ENCODE data around the gene APOL3. TPM values are rescaled to one million over a fixed set of nuclear protein-coding genes. Genes with fewer than 3 reads are reported as not detected.
A peak's percentile ranks its signal among the peaks of the same experiment; 100 is the strongest.
"Not testable (repeated sequence)": the region's sequence is repeated elsewhere in the genome, so short reads cannot be mapped to it uniquely, and the experiment has no call there.

APOL3 gene
- total RNA-seq, 1 experiment from 2014 or later = not detected

DNA sequence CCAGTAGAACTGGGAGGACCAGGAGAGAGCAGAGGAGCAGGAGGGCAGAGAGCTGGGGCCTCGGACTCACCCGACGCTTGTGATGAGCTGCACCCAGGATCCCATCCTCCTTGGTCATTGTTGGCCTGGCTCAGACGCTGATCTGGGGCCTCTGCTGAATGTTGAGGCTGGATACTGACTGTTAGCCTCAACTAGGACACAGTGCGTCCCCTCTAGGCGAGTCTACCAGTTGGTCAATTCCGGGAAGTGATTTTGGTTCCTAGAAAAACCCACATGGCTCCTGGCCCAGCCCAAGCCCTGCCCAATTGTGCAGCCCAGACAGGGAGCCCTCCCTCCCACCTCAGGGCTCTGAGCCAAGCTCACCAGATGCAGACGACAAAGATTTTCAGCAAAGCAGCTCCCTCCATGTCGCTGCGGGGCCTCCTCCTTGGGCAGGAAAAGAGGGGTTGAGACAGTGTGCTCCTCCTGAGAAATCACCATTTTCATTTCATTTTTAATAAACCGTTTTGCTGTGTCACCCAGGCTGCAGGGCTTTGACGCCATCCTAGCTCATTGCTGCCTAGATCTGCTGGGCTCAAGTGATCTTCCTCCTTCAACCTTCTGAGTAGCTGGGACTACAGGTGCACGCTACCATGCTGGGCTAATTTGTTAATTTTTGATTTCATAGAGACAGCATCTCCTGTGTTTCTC is 41.2 kb upstream of the APOL3 start, which contains the start of gene APOL4:
Gene APOL4 (minus strand): TSS at position 180 of the 690 bp plus-strand sequence. CDS start 75 bp downstream, at position 105.
- CTCF ChIA-PET = interaction anchor here (0.6 to 1.4 kb wide), 2 partner anchors 37 to 425 kb away, joined by 3 to 6 read pairs; partner anchors contain the start of gene APOL2
- Histone ChIP-seq H3K27ac (ENCODE audit: low read depth, low read length, poor library complexity, severe bottlenecking) (peak within 1 kb of the TSS; percentile 30), H3K4me1 (ENCODE audit: insufficient read depth, low read length, poor library complexity, severe bottlenecking) (peaks cover 26% of the 10 kb centered on the region), H3K27me3 (replicated peaks; ENCODE audit: insufficient read depth, low read depth, low read length, poor library complexity) (no peaks in the 10 kb centered on the region), H3K9me3 (ENCODE audit: low read depth, low read length, poor library complexity, severe bottlenecking) (no peaks in the 10 kb centered on the region), H3K36me3 (ENCODE audit: insufficient read depth, low read length, poor library complexity, severe bottlenecking) (no peaks in the 10 kb centered on the region), H3K4me3 (ENCODE audit: low read depth, low read length, poor library complexity, severe bottlenecking) (no peak within 1 kb of the TSS)
- no peak for TF ChIP-seq EZH2 (IDR thresholded peaks at IDR 0.05; ENCODE audit: borderline replicate concordance, low read depth, low read length, poor library complexity, severe bottlenecking)
- TF ChIP-seq, protein P1, sequence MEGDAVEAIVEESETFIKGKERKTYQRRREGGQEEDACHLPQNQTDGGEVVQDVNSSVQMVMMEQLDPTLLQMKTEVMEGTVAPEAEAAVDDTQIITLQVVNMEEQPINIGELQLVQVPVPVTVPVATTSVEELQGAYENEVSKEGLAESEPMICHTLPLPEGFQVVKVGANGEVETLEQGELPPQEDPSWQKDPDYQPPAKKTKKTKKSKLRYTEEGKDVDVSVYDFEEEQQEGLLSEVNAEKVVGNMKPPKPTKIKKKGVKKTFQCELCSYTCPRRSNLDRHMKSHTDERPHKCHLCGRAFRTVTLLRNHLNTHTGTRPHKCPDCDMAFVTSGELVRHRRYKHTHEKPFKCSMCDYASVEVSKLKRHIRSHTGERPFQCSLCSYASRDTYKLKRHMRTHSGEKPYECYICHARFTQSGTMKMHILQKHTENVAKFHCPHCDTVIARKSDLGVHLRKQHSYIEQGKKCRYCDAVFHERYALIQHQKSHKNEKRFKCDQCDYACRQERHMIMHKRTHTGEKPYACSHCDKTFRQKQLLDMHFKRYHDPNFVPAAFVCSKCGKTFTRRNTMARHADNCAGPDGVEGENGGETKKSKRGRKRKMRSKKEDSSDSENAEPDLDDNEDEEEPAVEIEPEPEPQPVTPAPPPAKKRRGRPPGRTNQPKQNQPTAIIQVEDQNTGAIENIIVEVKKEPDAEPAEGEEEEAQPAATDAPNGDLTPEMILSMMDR (conservative IDR thresholded peaks at IDR 0.05; ENCODE audit: low read depth, low read length) = no peak
- peak; percentile 42 for DNase-seq (ENCODE audit: low spot score)
- BruUV-seq (replicated peaks) = no TSS peak
- intact Hi-C loops (cut with micrococcal nuclease; ENCODE audit: unreplicated experiment) = no loop called here
- POLR2A ChIA-PET (ENCODE audit: low non-redundant PET) = no interaction called here

DNA sequence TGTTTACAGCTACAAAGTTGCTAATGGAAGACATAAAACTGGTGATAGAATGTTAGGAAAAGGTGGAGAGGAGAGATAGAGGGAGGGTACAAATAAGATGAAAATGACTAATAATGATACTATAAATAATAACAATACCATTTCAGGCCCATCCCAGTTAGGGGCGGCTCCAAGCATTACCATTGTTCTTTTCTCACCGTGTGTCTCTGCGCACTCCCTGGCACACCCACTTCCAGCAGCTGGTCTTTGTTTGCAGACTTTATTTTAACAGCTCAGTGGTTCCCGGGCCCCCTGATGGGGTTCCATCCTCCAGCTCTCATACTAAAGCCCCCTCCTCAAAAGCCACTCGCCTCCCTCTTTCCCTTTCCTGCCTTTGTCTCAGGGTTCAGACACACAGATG is 40.5 kb upstream of the APOL3 start:
- peaks cover 34% of the 10 kb centered on the region for H3K4me1 ChIP-seq (ENCODE audit: insufficient read depth, low read length, poor library complexity, severe bottlenecking)
- H3K36me3 ChIP-seq (ENCODE audit: insufficient read depth, low read length, poor library complexity, severe bottlenecking); H3K4me3 ChIP-seq (ENCODE audit: low read depth, low read length, poor library complexity, severe bottlenecking); H3K27ac ChIP-seq (ENCODE audit: low read depth, low read length, poor library complexity, severe bottlenecking); intact Hi-C loops (cut with micrococcal nuclease; ENCODE audit: unreplicated experiment); H3K27me3 ChIP-seq (replicated peaks; ENCODE audit: insufficient read depth, low read depth, low read length, poor library complexity); DNase-seq (ENCODE audit: low spot score); CTCF ChIA-PET; POLR2A ChIA-PET (ENCODE audit: low non-redundant PET); H3K9me3 ChIP-seq (ENCODE audit: low read depth, low read length, poor library complexity, severe bottlenecking); BruUV-seq (replicated peaks): not testable (repeated sequence)

DNA sequence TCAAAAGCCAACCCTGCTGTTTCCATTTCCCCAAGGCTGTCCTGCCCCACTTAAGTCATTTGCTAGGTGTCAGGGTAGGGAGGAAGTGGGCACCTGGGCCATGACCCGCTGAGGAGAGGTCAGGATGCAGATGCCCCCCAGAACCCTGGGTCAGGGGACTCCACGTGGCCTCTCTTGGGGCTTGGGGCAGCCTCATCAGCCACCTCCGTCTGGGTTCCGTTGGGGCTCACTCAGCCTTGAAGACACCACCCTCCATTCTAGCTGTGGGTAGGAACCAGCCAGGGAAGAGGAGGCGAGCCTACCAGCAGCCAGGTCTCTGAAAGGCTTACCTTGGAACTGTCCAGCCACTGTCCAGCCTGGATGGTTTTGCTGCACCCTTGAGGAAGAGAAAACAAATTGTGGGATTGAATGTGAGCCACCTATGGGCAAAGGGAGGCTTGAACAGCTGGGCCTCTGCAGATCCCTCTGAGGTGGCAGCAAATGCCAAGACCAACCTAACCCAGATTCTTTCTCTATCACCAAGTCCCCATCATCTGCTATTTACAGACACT is 38.5 kb upstream of the APOL3 start:
- ChIA-PET CTCF (no interaction called here), POLR2A (ENCODE audit: low non-redundant PET) (no interaction called here)
- H3K9me3 ChIP-seq (ENCODE audit: low read depth, low read length, poor library complexity, severe bottlenecking) = no peaks in the 10 kb centered on the region
- DNase-seq (ENCODE audit: low spot score) = no peak
- TF ChIP-seq, protein P1 (conservative IDR thresholded peaks at IDR 0.05; ENCODE audit: low read depth, low read length) = no peak
- TF ChIP-seq EZH2 (IDR thresholded peaks at IDR 0.05; ENCODE audit: borderline replicate concordance, low read depth, low read length, poor library complexity, severe bottlenecking) = no peak
- H3K4me3 ChIP-seq (ENCODE audit: low read depth, low read length, poor library complexity, severe bottlenecking) = no peak overlapping the region
- H3K27ac ChIP-seq (ENCODE audit: low read depth, low read length, poor library complexity, severe bottlenecking) = no peak overlapping the region
- intact Hi-C loops (cut with micrococcal nuclease; ENCODE audit: unreplicated experiment) = loop anchor here (5.0 kb wide), 1 partner anchor 78 kb away; no protein-coding TSS in a partner anchor
- peaks cover 41% of the 10 kb centered on the region for H3K4me1 ChIP-seq (ENCODE audit: insufficient read depth, low read length, poor library complexity, severe bottlenecking)
- no peaks in the 10 kb centered on the region for H3K36me3 ChIP-seq (ENCODE audit: insufficient read depth, low read length, poor library complexity, severe bottlenecking)
- no TSS peak for BruUV-seq (replicated peaks)
- H3K27me3 ChIP-seq (replicated peaks; ENCODE audit: insufficient read depth, low read depth, low read length, poor library complexity) = no peaks in the 10 kb centered on the region
